Kidney (tissue), 14 donors: ENCODE measurements around the gene PACS1. TPM values are rescaled to one million over a fixed set of nuclear protein-coding genes. Genes with fewer than 3 reads are reported as not detected.

ENCODE experiments used
- DNase-seq, 5 donors: peaks; one replicate each; pipeline ENCODE4 v3.0.0-alpha.2; 2013 to 2020
- FAIRE-seq: peaks from 2 replicates; lab custom pipeline; 2012; peaks lifted over from hg19 to GRCh38; lab: Jason Lieb, UNC
- H3K27ac ChIP-seq, 2 donors: one replicate each; pipeline ENCODE4 v1.7.0; 2013; ENCODE audit warnings: low read depth in 2 of 2, low read length in 2 of 2, inconsistent platforms in 1 of 2
- H3K27me3 ChIP-seq: one replicate; pipeline ENCODE4 v1.7.1; 2013; ENCODE audit warnings: low read length, inconsistent platforms; ENCODE audit not compliant: control insufficient read depth, insufficient read depth
- H3K36me3 ChIP-seq, 3 donors: one replicate each; pipeline versions ENCODE4 v1.7.0 to v1.7.1; 2013; ENCODE audit warnings: low read length in 3 of 3, control low read depth in 1 of 3, inconsistent platforms in 1 of 3; ENCODE audit not compliant: insufficient read depth in 3 of 3, control insufficient read depth in 2 of 3
- H3K4me1 ChIP-seq, 3 donors: one replicate each; pipeline versions ENCODE4 v1.7.0 to v1.7.1; 2013; ENCODE audit warnings: low read length in 3 of 3, inconsistent platforms in 1 of 3, low read depth in 1 of 3; ENCODE audit not compliant: control insufficient read depth in 2 of 3, insufficient read depth in 2 of 3
- H3K4me3 ChIP-seq, 3 donors: one replicate each; pipeline versions ENCODE4 v1.7.0 to v1.8.1; 2013; ENCODE audit warnings: low read length in 3 of 3, control low read depth in 1 of 3, inconsistent platforms in 1 of 3
- H3K9ac ChIP-seq, 3 donors: one replicate each; pipeline versions ENCODE4 v1.7.0 to v1.7.1; 2013; ENCODE audit warnings: low read length in 3 of 3, control low read depth in 1 of 3, inconsistent platforms in 1 of 3
- H3K9me3 ChIP-seq, 3 donors: one replicate each; pipeline versions ENCODE4 v1.7.0 to v1.7.1; 2013; ENCODE audit warnings: low read length in 3 of 3, control low read depth in 1 of 3, inconsistent platforms in 1 of 3; ENCODE audit not compliant: control insufficient read depth in 2 of 3, insufficient read depth in 1 of 3
- CTCF ChIP-seq: IDR thresholded peaks from 3 replicates; pipeline ENCODE4 v1.5.1; 2012; ENCODE audit warnings: mild to moderate bottlenecking, moderate library complexity, borderline replicate concordance; ENCODE audit not compliant: insufficient read depth; ENCODE audit errors: extremely low read depth
- intact Hi-C: fragments of 100-400 bp; cut with DNase I; formaldehyde crosslinking; loops from one replicate; pipeline ENCODE4 v1.11.1; 2022
- polyA plus RNA-seq: library from polyadenylated mRNA; stranded (reverse); fragments of 350-450 nt; fragmentation: Illumina TruSeq; extraction: RNeasy Lipid Tissue Mini Kit (QIAGEN cat#74804); gene quantifications from one replicate; pipeline ENCODE4 v1.2.3, GENCODE V29; 2014; ENCODE audit warnings: low read depth, low replicate concordance; ENCODE audit not compliant: insufficient read depth
- total RNA-seq: library from RNA; stranded (reverse); fragmentation: NEBNext Ultra II Directional; extraction: Animal tissue kit (Norgen Biotek cat#: 25700); gene quantifications from one replicate; pipeline ENCODE4 v1.2.1, GENCODE V29; 2021
- donor health status: control.
- donor health status: control.
- donor health status: control.
- donor health status: control.
- donor health status: control.
- donor health status: DM: yes; HTN: yes; CAD: no.
- donor health status: Normal renal cell carcinoma (clear cell type).

Gene PACS1
- total and polyA plus RNA-seq, 2 donors from 2014 or later = 23.7 to 91.8 TPM

GRCh38 chr11:66062408-66062807 is 7.7 kb upstream of the PACS1 start:
- TF ChIP-seq CTCF = no peak
- Histone ChIP-seq H3K9me3 (no peaks in the 10 kb centered on the region), H3K4me3 (no peak overlapping the region), H3K36me3 (peaks cover 26 to 78% (median 58%) of the 10 kb centered on the region in 3 donors), H3K27me3 (no peaks in the 10 kb centered on the region), H3K4me1 (no peaks in the 10 kb centered on the region), H3K9ac (no peak overlapping the region), H3K27ac (no peak overlapping the region)
- DNase-seq = no peak
- no peak for FAIRE-seq
- intact Hi-C loops = no loop called here

- FAIRE-seq (no peak), DNase-seq (no peak)
- no peak for TF ChIP-seq CTCF
These were observed 6.2 kb upstream of the PACS1 start for GRCh38 chr11:66063900-66064299.

GRCh38 chr11:66064571-66064970 is 5.5 kb upstream of the PACS1 start:
- Histone ChIP-seq H3K9me3 (no peaks in the 10 kb centered on the region), H3K36me3 (peaks cover 19 to 66% (median 44%) of the 10 kb centered on the region in 3 donors), H3K4me3 (no peak overlapping the region), H3K4me1 (peaks cover 0 to 13% (median 13%) of the 10 kb centered on the region in 3 donors), H3K27me3 (no peaks in the 10 kb centered on the region), H3K9ac (no peak overlapping the region), H3K27ac (no peak overlapping the region)
- intact Hi-C loops = no loop called here
- DNase-seq (no peak), FAIRE-seq (no peak)
- TF ChIP-seq CTCF = no peak

More at GRCh38 chr11:66063900-66064299, 6.2 kb upstream of the PACS1 start:
- Histone ChIP-seq H3K4me1 (peaks cover 0 to 8% (median 8%) of the 10 kb centered on the region in 3 donors), H3K27me3 (no peaks in the 10 kb centered on the region), H3K36me3 (peaks cover 21 to 73% (median 51%) of the 10 kb centered on the region in 3 donors), H3K9me3 (no peaks in the 10 kb centered on the region), H3K4me3 (no peak overlapping the region), H3K9ac (no peak overlapping the region), H3K27ac (no peak overlapping the region)
- intact Hi-C loops = no loop called here

GRCh38 chr11:66066751-66067150 is 3.3 kb upstream of the PACS1 start:
- Histone ChIP-seq H3K4me1 (peaks cover 0 to 14% (median 13%) of the 10 kb centered on the region in 3 donors), H3K27me3 (no peaks in the 10 kb centered on the region), H3K27ac (no peak overlapping the region), H3K36me3 (peaks cover 14 to 45% (median 30%) of the 10 kb centered on the region in 3 donors), H3K9me3 (no peaks in the 10 kb centered on the region), H3K4me3 (no peak overlapping the region), H3K9ac (no peak overlapping the region)
- DNase-seq (no peak), FAIRE-seq (no peak)
- TF ChIP-seq CTCF = no peak
- intact Hi-C loops = no loop called here
